LoVo (cell line): ENCODE data around the gene RAB3D.
"Not testable (repeated sequence)": the region's sequence is repeated elsewhere in the genome, so short reads cannot be mapped to it uniquely, and the experiment has no call there.

Source experiments
- DNase-seq: peaks from one replicate; pipeline ENCODE4 v3.0.0-alpha.2; 2016; ENCODE audit warnings: low spot score

RAB3D gene

DNA sequence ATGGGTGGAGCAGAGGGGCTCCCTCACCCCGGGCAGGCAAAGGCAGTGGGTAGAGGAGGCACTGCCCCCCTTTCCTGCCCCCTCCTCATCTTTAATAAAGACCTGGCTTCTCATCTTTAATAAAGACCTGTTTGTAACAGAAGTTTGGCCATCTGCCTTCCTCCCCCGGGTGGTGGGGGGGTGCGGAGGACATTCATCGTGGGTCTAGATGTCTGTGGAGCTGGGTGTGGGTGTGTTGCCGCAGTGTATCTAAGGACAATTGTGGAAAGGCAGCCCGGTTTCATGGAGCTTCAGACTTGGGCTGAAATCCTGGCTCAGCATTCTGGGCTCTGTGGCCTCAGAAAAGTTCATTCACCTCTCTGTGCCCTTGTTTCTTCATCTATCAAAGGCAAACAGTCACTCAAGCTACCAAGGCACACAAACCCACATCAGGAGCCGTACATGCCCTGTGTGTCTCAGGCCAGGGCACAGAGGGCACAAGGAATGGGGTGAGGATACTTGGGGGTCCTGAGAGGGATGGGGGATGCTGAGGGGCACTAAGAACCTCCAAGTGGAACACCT lies 26.2 kb upstream of the RAB3D start:
- DNase-seq, result no peak

DNA sequence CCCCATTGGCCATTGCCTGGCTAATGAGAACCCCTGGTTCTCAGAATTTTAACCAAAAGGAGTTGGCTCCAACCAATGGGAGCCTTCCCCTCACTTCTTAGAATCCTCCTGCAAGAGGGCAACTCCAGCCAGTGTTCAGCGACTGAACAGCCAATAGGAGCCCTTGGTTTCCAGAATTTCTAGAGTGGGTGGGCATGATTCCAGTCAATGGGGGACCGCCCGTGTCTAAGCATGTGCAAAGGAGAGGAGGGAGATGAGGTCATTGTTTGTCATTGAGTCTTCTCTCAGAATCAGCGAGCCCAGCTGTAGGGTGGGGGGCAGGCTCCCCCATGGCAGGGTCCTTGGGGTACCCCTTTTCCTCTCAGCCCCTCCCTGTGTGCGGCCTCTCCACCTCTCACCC lies 25.5 kb upstream of the RAB3D start:
- DNase-seq, result no peak

DNA sequence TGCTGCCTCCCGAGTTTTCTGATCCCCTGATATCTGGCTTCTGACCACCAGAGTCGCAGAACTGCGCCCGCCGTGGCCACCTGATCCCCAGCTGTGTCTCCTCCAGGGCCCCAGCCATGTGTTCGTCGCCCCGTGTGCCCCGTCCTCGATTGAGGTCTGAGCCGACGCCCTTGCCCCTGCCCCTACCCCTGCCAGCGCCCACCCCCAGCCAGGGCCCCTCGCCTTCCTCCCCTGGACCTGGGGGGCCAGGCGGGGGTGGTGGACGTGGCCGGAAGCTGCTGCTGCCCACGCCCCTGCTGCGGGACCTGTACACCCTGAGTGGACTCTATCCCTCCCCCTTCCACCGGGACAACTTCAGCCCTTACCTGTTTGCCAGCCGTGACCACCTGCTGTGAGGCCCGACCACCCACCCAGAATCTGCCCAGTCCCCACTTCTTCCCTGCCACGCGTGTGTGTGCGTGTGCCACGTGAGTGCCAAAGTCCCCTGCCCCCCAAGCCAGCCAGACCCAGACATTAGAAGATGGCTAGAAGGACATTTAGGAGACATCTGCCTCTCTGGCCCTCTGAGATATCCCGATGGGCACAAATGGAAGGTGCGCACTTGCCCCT lies 24.9 kb upstream of the RAB3D start:
- no peak for DNase-seq

DNA sequence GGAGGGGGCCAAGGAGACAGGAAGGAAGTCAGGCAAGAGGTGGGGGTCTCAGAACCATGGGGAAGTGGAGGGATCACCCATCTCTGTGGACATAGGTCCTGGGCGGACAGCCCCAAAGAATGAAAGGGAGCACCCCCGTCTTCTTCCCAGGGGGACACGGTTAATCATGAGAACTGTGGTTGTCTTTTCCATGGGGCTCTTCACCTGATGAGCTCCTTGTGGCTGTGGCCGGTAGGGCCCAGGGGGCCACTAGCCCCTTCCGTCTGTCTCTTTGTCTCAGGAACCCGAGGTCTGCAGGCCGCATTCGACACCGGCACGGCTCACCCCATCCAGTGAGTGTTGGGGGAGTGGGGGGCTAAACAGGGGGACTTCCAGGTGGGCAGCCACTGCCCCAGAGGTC lies 24.4 kb upstream of the RAB3D start:
- no peak for DNase-seq

DNA sequence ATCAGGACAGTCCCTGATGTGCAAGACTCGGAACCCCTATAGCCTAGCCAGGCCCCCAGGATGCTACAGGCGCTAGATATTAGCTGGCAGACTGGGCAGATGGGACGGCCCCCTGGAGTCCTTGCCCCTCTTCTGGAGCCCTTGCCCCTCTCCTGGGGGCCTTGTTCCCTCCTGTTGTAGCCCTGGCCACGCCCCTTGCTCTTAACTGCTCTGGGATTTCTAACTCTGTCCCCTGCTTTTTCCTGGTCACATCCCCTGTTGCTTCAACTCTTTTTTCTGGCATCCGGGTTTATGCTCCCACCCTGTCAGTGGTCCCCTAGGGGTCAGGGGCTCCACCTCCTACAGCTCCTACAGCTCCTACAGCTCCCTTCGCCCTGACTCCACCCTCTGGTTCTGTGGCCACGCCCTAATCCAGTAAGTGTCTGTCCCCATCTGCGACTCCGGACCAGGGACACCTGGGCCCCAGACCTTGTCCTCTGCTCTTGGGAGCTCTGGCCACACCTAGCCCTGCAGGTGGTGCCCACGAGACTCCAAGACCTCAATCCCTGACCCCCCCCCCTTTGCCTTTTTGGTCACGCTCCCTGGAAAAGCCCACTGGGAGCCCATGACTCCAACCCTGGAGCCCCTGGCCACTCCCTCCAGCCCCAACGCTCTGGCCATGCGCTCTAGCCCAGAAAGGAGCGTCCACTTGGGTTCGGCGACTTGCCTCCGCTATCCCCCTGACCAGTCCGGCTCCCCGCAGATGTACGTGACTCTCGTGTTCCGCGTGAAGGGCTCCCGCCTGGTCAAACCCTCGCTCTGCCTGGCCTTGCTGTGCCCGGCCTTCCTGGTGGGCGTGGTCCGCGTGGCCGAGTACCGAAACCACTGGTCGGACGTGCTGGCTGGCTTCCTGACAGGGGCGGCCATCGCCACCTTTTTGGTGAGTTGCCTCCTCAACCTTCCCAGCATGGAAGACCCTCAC lies 22.6 kb upstream of the RAB3D start:
- DNase-seq, result no peak

DNA sequence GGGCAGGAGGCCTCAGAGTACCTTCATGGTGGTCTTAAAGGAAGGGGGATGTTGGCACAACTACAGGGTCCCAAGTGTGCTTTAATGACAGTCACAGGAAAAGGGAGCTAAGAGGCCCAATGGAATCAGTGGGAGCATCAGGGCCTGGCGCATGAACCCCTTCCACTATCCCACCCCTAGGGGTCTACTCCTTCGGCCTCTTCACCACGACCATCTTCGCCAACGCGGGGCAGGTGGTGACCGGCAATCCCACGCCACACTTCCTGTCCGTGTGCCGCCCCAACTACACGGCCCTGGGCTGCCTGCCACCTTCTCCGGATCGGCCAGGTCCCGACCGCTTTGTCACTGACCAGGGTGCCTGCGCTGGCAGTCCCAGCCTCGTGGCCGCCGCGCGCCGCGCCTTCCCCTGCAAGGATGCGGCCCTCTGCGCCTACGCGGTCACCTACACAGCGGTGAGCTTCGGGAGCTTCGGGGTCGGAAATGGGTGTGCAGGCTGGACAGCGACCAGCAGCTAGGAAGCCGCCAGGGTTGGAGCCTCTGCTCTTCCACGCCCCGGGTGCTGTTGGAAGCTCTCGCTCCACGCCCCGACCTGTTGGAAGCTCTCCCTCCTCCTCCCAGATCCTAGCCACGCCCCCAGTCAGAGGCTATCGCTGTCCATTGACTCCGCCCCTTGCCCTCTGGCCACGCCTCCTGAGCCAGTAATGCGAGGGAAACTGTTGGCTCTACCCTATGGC lies 21.7 kb upstream of the RAB3D start:
- DNase-seq, result no peak

DNA sequence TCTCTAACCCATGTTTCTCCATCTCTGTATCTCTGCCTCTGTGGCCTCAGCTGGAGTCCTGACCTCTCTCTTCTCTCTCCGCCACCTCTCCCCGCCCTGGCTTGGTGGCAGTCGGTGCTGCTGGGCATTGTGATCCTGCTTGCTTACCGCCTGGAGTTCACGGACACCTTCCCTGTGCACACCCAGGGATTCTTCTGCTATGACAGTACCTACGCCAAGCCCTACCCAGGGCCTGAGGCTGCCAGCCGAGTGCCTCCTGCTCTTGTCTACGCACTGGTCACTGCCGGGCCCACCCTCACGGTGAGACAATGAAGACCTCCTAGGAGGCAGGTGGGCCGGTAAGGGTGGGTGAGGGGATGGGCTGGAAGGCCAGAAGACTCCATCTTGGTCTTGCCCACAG lies 20.0 kb upstream of the RAB3D start:
- no peak for DNase-seq

DNA sequence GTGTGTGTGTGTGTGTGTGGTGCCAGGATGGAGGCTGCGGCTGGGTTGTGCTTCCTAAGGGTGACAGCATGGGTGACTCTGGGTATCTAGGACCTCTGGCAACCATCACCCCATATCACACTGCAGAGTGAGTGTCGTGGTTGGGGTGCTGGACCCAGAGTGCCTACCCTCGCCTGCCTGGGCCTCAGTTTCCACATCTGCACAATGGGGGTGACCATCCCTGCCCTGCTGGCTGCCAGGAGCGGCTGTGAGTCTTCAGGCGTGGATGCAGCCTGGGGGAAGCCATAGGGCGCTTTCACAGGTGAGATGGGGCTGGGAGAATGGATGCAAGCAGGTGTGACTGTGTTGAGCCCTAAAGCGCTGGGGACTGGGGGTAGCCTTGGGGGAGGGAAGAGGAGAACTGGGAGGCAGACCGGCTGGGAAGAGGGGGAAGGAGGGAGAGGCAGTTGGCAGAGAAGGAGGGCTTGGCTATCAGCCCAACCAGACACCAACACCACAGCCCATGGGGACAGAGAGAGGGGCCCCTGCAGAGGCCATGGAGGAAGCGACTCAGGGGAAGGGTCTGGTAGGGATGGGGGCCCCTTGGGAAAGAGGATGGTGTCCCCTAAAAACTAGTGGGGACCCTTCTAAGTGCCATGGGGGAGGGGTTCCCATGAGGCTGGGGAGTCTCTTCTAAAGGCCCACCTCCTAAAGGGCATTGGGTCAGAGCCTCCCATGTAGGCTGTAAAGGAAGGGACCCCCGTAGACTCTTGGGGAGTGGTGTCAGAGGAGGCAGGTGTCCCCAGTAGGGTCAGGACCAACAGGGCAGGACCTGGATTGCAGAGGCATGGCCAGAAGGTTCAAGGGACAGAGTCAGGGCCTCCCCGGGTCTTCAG lies 17.5 kb upstream of the RAB3D start:
- DNase-seq, result no peak

DNA sequence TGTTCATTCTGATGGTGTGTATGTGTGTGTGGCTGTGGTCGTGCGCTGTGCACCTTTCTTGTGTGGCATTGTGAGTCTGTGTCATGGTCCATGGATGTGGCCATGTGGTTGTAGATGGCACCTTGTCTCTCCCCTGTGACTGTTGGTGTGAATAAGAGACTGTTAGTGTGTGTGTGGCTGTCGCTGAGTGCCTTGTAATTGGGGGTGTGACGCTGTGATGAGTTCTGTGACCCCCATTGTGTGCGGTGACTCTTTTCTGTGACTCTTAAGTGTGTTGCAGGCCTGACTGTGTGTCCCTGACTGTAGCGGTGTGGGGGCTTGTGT lies 16.6 kb upstream of the RAB3D start:
- DNase-seq, result no peak

DNA sequence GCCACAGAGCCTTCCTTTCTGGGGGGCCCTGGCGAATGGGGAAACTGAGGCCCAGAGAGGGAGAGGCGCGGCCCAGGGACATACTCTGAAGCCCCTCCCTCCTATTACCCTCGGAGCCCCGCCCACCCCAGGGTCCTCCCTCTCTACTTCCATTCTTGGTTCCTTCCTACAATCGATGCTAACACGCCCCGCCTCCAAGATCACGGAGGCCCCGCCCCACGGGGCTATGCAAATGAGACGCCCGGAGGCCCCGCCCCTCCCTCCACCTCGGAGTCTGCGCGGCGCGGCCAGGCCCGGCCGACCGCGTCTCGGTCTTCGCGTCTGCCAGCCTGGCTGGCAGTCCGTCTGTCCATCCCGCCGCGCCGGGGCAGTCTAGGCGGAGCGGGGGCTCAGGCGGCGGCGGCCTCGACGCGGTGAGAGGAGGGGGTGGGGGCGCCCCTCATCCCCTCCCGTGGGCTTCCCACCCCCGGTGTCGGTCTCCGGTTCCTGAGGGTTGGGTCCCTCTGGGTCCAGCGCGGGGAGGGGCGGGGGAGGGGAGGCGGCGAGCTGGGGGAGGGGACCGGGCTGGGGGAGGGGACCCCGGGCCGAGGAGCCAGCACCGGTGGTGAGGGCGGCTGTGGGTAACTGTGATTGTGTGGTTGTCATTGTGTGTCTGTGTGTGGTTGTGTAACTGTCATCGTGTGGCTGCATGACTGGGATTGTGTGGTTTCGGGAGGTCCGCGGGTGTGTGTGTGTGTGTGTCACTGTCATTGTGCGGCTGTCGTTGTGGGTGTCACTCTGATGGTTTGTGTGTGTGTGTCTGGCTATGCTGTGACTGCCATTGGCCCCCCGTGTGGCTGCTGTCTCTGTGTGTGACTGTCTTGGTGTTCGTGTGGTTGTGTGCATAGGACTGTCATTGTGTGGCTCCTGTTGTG lies 16.0 kb upstream of the RAB3D start, which contains the start of gene PLPPR2:
TSS of gene PLPPR2 (plus strand) at position 273 of the 914 bp plus-strand sequence. CDS start 2,242 bp downstream, outside the sequence.
- DNase-seq, result peak; percentile 87

DNA sequence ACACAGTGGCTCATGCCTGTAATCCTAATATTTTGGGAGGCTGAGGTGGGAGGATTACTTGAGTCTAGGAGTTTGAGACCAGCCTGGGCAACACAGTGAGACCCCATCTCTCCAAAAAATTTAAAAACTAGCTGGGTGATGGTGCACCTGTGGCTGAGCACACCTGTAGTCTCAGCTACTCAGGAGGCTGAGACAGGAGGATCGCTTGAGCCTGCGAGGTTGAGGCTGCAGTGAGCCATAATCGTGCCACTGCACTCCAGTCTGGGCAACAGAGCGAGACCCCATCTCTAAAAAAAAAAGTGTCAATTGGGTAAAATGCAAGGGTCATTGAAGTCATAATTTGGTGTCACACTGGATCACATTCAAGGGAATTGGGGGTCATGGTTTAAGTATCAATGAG lies 14.6 kb upstream of the RAB3D start:
- DNase-seq, result not testable (repeated sequence)

DNA sequence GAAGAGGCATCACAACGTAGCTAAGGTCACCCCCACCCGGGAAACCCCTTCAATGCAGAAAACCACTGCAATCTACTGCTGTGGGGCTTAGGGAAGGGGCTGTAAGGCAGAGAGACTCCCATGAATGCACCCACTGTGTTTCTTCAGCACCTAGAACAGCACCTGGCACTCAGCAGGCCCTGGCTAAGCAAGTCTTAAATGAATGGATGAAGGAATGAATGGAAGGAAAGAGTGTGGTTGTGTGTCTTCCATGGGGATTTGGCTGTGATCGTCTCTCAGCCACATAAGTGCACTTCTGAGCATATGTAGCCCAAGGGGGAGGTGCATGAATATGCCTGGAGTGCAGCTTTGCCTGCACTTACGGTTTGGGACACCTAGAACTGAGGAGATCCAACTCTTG lies 9.7 kb upstream of the RAB3D start:
- DNase-seq, result no peak

DNA sequence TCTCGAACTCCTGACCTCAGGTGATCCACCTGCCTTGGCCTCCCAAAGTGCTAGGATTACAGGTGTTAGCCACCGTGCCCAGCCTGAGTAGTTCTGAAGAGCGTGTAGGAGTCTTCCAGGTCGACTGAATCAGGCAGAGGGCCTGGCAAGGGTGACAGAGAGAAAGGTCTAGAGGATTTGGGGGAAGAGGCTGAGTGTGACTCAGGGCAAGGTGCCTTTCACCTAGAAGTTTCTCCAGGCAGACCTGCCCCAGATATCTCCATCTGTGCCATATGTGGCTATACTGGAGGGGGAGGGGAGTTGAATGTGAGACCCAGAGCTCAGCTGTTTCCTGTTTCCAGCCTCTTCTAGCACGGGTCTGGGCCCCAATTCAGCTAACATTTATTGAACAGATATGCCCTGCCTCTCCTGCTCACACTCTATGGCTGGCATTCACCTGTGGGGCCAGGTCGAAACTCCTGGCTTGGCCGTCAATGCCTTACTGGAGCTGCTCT lies 8.1 kb upstream of the RAB3D start:
- no peak for DNase-seq

DNA sequence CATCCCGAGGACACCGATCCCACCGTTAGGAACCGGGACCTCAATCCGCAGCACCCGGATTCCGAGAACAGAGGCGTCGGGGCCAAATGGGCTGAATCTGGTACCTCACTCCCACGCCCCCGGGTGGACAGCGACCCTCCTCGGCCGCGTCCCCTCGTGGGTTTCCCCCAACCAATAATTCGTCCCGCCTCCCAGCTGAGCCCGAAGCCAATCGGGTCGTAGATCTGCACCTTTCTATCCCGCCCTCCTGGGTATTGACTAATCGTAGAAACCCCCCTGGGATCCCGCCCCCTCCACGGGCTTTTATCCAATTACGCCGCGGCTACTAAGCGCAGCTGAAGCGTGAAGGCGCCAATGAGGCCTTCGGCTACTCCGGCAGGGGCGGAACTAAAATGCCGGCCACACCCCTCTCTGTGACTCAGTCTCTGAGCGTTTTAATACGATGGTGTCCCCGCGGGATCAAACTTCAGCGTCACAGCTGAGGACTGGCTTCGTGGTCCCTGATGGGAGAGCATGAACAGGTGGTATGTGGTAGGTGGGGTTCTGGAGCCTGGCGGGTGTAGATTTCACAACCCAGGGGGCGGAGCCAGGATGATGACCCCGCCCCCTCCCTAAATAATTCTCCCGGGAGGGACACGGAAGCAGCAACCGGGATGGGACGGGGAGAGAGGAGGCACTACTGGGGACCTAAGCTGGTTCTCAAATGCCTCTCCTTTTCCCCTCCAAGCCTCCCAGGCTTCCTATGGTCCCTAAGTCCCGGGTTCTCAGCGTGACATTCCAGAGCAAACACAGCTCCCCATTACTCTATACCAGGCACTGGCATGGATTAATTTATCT lies 6.9 kb upstream of the RAB3D start, which contains the start of the genes CCDC159 and TMEM205:
TSS of gene CCDC159 (plus strand) at position 416 of the 837 bp plus-strand sequence. CDS start at position 504, 88 bp downstream.
TSS of gene TMEM205 (minus strand) at position 165 of the 837 bp plus-strand sequence. CDS start 649 bp downstream, outside the sequence.
- DNase-seq, result peak; percentile 99

DNA sequence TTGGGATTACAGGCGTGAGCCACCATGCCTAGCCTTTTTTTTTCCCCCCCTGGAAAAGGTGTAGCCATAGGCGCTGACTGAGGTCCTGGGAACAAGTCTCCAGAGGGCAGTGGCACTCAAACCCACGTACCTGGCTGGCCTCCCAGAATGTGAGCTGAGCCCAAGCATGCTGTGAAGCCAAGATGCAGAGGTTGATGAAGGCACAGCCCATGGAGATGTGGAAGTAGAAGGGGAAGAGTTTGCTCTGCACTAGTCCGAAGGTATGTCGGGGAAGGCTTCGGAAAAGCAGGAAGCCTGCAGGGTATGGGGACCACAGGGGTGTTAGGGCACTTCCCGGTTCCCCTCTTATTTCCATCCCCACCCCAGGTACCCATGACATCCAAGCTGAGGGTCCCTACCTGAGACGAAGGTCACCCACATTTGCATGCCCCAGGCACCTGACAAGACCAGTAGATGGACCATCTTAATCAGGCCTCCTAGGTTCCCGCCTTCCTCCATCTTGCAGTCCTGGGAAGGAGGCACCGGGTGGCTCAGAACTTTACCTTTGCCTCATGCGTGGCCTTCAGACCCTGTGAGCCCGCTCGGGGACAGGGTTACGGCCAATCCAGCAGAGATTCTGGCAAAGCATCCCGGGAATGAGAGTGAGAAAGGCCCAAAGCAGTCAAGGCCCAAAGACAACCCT lies 5.8 kb upstream of the RAB3D start:
- DNase-seq, result no peak

DNA sequence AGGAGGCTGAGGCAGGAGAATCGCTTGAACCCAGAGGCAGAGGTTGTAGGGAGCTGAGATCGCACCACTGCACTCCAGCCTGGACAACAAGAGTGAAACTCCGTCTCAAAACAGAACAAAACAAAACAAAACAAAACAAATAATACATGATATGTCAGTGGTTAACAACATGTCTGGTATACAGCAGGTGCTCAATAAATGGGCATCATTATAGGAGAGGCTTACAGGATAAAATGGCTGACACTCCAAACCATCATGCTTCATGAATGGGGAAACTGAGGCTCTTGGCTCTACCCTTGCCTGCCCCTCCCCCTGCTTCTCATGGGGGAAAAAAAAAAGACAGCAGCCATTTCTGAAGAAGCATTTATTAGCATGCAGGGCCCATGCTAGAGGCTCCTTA lies 3.0 kb upstream of the RAB3D start:
- DNase-seq, result no peak

DNA sequence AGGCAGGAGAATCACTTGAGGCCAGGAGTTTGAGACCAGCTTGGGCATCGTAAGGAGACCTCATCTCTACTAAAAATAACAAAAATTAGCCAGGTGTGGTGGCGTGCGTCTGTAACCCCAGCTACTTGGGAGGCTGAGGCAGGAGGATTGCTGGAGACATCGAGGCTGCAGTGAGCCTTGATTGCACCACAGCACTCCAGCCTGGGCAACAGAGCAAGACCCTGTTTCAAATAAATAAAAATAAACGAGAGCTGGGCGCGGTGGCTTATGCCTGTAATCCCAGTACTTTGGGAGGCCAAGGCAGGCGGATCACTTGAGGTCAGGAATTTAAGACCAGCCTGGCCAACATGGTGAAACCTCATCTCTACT lies 626 bp upstream of the RAB3D start:
- not testable (repeated sequence) for DNase-seq

DNA sequence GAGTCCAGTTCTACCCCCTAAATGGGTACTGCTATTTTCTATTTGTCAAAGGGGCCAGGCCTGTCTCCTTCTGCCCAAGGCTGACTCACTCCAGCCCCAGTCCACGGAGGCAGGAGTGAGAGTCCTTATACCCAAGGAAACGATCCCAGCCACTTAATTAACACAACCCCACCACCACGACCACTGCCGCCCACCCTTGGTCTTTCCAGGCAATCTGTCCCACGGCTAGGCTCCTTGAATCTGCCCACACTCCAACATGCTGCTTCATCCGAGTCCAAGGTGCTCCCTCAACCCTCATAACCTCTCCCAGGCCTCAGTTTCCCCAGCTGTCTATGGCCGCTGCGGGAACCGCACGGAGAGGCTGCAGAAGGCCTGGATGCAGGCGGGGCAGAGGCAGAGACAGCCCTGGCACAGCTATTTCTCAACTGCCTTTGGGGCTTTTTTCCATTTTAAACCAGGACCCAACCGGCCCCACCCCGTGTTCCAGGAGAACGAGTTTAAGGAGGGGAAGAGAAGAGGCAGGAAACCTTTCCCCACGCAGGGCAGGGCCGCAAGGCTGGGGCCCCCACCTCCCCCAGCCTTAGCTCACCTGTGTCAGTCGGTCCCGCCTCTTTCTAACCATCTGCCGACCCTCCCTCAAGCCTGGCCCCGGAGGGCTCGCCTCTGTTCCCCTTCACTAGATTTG lies 746 bp downstream of the RAB3D start:
- no peak for DNase-seq
